SW480 (cell line): ENCODE measurements around the gene MYL10.

Experiments
- DNase-seq: peaks from one replicate; pipeline ENCODE4 v3.0.0-alpha.2; 2016; ENCODE audit warnings: low spot score

MYL10 gene

GRCh38 chr7:101595766-101596537 is 33.1 kb downstream of the MYL10 start:
- no peak for DNase-seq

- no peak for DNase-seq
Measured at GRCh38 chr7:101595246-101595645, 33.9 kb downstream of the MYL10 start.

DNA sequence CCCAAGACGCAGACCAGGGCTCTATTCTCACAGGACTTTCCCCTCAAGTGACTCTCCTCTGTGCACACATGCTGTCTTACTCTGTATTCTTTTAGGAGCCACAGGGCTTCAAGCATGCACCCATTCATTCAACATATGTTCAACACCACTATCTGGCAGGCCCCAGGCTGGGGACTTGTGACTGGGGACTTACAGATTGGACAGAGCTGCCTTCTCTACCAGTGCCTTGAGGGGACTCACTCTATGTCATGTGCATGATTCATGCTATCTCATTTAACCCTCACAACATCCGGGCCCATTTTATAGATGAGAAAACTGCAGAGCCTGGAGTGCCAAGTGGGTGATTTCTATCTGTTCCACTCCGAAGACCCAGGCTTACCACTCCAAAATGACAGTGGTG is 34.3 kb downstream of the MYL10 start:
- DNase-seq = no peak

GRCh38 chr7:101593556-101593955 is 35.5 kb downstream of the MYL10 start:
- no peak for DNase-seq

DNA sequence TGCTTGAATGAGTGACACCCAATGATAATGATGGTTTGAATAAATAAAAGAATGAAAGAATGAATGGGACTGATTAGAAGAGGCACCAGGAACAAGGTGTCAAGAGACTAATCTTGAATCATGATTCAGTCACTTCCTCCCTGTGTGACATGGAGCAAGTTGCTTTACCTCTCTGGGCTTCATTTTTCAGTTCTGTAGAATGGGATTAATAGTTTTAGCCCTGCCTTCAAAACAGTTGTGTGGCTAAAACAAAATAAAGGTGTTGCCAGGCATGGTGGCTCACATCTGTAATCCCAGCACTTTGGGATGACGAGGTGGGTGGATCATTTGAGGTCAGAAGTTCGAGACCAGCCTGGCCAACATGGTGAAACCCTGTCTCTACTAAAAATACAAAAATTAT is 37.6 kb downstream of the MYL10 start:
- DNase-seq = no peak

GRCh38 chr7:101590663-101591435 is 38.2 kb downstream of the MYL10 start:
- no peak for DNase-seq

- DNase-seq = no peak
Measured at GRCh38 chr7:101589976-101590662, 39.0 kb downstream of the MYL10 start.

- DNase-seq = no peak
Measured at GRCh38 chr7:101589052-101589451, 40.0 kb downstream of the MYL10 start.

GRCh38 chr7:101588131-101588935 is 40.8 kb downstream of the MYL10 start:
- no peak for DNase-seq

GRCh38 chr7:101586906-101587677 is 42.0 kb downstream of the MYL10 start:
- DNase-seq = no peak

DNA sequence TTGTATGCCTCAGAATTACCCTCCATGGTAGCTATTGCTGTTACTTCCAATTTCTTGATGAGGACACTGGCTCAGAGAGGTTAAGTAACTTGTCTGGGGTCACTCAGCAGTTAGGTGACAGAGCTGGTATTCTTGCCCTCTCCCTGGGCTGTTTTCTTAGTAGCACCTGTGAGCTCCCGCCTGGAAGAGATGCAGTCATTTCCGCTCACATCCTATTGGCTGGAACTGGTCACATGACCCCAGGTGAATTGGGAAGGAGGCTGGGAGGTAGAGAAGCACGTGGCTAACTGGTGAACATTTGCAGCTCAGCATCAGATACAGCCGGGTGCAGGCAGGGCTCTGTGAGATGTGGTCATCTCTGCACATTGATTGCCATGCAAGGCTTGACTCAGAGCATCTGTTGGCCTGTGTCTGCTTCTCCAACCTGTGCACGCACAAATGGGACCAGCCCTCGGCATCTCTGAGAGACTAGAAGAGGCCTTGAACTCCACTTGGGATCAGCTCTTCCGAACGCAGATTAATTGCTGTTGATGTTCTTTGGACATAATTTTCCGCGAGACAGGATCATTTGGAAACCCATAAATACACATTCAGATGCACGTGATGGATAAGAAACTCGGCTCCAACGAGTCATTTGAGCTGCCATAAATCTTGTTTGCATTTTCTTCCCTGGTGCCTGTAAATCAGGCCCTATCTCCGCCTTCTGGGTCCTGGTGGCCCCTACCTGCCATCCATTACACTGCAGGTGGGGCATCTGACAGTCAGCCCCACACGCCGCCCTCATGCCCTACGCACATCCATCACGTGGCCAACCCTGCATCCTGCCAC is 42.8 kb downstream of the MYL10 start:
- no peak for DNase-seq

GRCh38 chr7:101582971-101583370 is 46.1 kb downstream of the MYL10 start:
- DNase-seq = no peak

GRCh38 chr7:101581891-101582290 is 47.2 kb downstream of the MYL10 start:
- no peak for DNase-seq

DNA sequence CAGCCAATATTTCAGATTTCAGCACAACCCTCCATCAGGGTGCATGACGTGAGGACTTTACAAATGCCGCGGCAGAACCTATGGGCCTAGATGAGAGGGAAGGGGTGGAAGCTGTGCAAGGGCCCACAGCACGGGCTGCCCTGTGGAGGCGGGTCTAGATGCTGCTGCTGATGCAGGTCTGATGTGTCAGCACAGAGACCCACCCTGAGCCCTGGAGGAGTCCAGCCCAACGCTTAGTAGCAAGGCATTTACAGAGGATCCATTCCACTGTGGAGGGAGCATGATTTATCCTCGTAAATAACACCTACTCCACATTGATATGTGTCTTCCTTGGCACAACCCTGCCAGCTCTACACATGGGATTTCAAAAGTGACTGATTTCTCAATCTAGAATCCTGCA is 48.5 kb downstream of the MYL10 start:
- DNase-seq = no peak

GRCh38 chr7:101578552-101578951 is 50.5 kb downstream of the MYL10 start:
- no peak for DNase-seq

- DNase-seq = no peak
Measured at GRCh38 chr7:101576998-101577397, 52.1 kb downstream of the MYL10 start.

GRCh38 chr7:101575721-101576120 is 53.4 kb downstream of the MYL10 start:
- no peak for DNase-seq

DNA sequence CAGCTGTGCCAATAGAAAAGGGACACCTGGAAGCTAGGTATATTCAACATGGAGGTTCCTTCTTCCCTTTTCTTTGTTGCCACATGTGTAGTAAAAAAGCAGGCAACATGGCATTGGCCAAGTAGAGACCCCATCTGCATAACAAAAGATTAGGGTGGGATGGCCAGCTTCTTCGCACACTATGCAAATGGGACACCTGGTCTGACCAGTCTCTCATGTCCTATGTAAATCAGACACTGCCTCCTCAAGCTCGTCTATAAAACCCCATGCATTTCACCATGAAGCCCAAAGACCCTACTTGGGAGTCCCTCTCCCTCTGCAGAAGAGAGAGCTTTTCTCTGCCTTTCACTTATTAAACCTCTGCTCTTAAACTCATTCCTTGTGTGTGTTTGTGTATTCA is 53.9 kb downstream of the MYL10 start:
- DNase-seq = no peak

DNA sequence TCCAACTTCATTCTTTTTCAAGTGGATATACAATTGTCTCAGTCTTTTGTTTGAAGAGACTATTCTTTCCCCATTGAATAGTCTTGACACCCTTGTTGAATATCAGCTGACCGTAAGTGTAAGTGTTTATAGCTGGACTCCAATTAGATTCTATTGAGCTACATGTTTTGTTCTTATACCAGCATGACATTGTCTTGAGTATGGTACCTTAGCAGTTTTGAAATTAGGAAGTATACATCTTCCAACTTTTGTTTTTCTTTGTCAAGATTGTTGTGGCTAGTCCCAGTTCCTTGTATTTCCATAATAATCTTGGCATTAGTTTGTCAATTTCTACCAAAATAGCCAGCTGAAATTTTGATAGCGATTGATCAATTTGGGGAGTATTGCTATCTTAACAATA is 56.9 kb downstream of the MYL10 start:
- DNase-seq = no peak

- DNase-seq = no peak
Measured at GRCh38 chr7:101567230-101567629, 61.9 kb downstream of the MYL10 start.
